ENCODE data around the gene JMJD1C.

The JMJD1C gene

GRCh38 chr10:63264617-63265221, 201.1 kb downstream of the JMJD1C start:
- DNase-seq (ENCODE audit: low read depth in 2 of 3, low spot score in 1 of 3), result no peak

GRCh38 chr10:63262430-63263073, 203.2 kb downstream of the JMJD1C start:
- DNase-seq (ENCODE audit: low read depth in 2 of 3, low spot score in 1 of 3), result no peak

GRCh38 chr10:63261496-63261895, 204.3 kb downstream of the JMJD1C start:
- no peak for DNase-seq (ENCODE audit: low read depth in 2 of 3, low spot score in 1 of 3)

- no peak for DNase-seq (ENCODE audit: low read depth in 2 of 3, low spot score in 1 of 3)
These were observed 204.9 kb downstream of the JMJD1C start for GRCh38 chr10:63260860-63261251.

- DNase-seq (ENCODE audit: low read depth in 2 of 3, low spot score in 1 of 3), result no peak
These were observed 205.5 kb downstream of the JMJD1C start for GRCh38 chr10:63260103-63260859.

GRCh38 chr10:63258920-63259678, 206.7 kb downstream of the JMJD1C start:
- no peak for DNase-seq (ENCODE audit: low read depth in 2 of 3, low spot score in 1 of 3)

- DNase-seq (ENCODE audit: low read depth in 2 of 3, low spot score in 1 of 3), result no peak
These were observed 208.0 kb downstream of the JMJD1C start for GRCh38 chr10:63257778-63258177.

GRCh38 chr10:63256009-63256773, 209.6 kb downstream of the JMJD1C start:
- DNase-seq (ENCODE audit: low read depth in 2 of 3, low spot score in 1 of 3), result no peak

GRCh38 chr10:63255316-63255715, 210.5 kb downstream of the JMJD1C start:
- DNase-seq (ENCODE audit: low read depth in 2 of 3, low spot score in 1 of 3), result no peak

- DNase-seq (ENCODE audit: low read depth in 2 of 3, low spot score in 1 of 3), result no peak
These were observed 212.7 kb downstream of the JMJD1C start for GRCh38 chr10:63253040-63253439.

GRCh38 chr10:63252095-63252762, 213.5 kb downstream of the JMJD1C start:
- DNase-seq (ENCODE audit: low read depth in 2 of 3, low spot score in 1 of 3), result no peak

GRCh38 chr10:63250032-63250431, 215.7 kb downstream of the JMJD1C start:
- no peak for DNase-seq (ENCODE audit: low read depth in 2 of 3, low spot score in 1 of 3)

- no peak for DNase-seq (ENCODE audit: low read depth in 2 of 3, low spot score in 1 of 3)
These were observed 218.0 kb downstream of the JMJD1C start for GRCh38 chr10:63247771-63248170.

GRCh38 chr10:63246356-63246755, 219.4 kb downstream of the JMJD1C start:
- DNase-seq (ENCODE audit: low read depth in 2 of 3, low spot score in 1 of 3), result no peak

- no peak for DNase-seq (ENCODE audit: low read depth in 2 of 3, low spot score in 1 of 3)
These were observed 223.9 kb downstream of the JMJD1C start for GRCh38 chr10:63241841-63242281.

- no peak for DNase-seq (ENCODE audit: low read depth in 2 of 3, low spot score in 1 of 3)
These were observed 225.0 kb downstream of the JMJD1C start for GRCh38 chr10:63240807-63241206.

- DNase-seq (ENCODE audit: low read depth in 2 of 3, low spot score in 1 of 3), result no peak
These were observed 227.3 kb downstream of the JMJD1C start for GRCh38 chr10:63238501-63238900.

- DNase-seq (ENCODE audit: low read depth in 2 of 3, low spot score in 1 of 3), result no peak
These were observed 228.4 kb downstream of the JMJD1C start for GRCh38 chr10:63237396-63237795.

GRCh38 chr10:63236113-63236935, 229.5 kb downstream of the JMJD1C start:
- peak in 1 of 3 donors; percentile 17 for DNase-seq (ENCODE audit: low read depth in 2 of 3, low spot score in 1 of 3)
